Stimulated activated CD4-positive, alpha-beta T cell treated with anti-CD3 and anti-CD28 coated beads, Interleukin-1b, Interleukin-23, amount 100 ng/mL, for 48 hours (primary cell): ENCODE measurements around the gene QRFP.

Source experiments
- DNase-seq: peaks from one replicate; pipeline ENCODE4 v3.0.0-alpha.2; 2020

QRFP gene

GRCh38 chr9:130904070-130905044 lies 7.7 kb upstream of the QRFP start:
- no peak for DNase-seq

GRCh38 chr9:130903194-130904069 lies 6.8 kb upstream of the QRFP start:
- DNase-seq = no peak

- no peak for DNase-seq
These were observed 5.9 kb upstream of the QRFP start for GRCh38 chr9:130902204-130903185.

GRCh38 chr9:130901498-130902203 lies 5.0 kb upstream of the QRFP start:
- DNase-seq = no peak

GRCh38 chr9:130900701-130901497 lies 4.3 kb upstream of the QRFP start:
- no peak for DNase-seq

- DNase-seq = no peak
These were observed 2.6 kb upstream of the QRFP start for GRCh38 chr9:130899051-130899748.

GRCh38 chr9:130898552-130898852 lies 1.9 kb upstream of the QRFP start:
- DNase-seq = no peak

GRCh38 chr9:130897848-130898551 lies 1.4 kb upstream of the QRFP start:
- DNase-seq = no peak

- DNase-seq = no peak
These were observed 616 bp upstream of the QRFP start for GRCh38 chr9:130897105-130897751.

- no peak for DNase-seq
These were observed 955 bp downstream of the QRFP start for GRCh38 chr9:130895481-130896232.

GRCh38 chr9:130895038-130895437 lies 1.6 kb downstream of the QRFP start:
- no peak for DNase-seq

GRCh38 chr9:130894546-130894945 lies 2.1 kb downstream of the QRFP start:
- no peak for DNase-seq

- DNase-seq = no peak
These were observed 3.1 kb downstream of the QRFP start for GRCh38 chr9:130893341-130894101.

GRCh38 chr9:130892477-130893304 lies 3.9 kb downstream of the QRFP start:
- DNase-seq = no peak

GRCh38 chr9:130891688-130892476 lies 4.7 kb downstream of the QRFP start:
- no peak for DNase-seq
